OCI-LY1 (cell line): ENCODE results near the gene GSG1L.

Source experiments
- H2AFZ ChIP-seq: fragments of 200-600 bp; sonication (generic), shearing (Covaris generic); 2 replicates; pipeline ENCODE4 v1.6.0; 2014; ENCODE audit warnings: antibody characterized with exemption, mild to moderate bottlenecking, low read length
- H3F3A ChIP-seq: fragments of 200-600 bp; sonication (generic), shearing (Covaris generic); 2 replicates; pipeline ENCODE4 v1.6.0; 2014; ENCODE audit warnings: mild to moderate bottlenecking, antibody characterized with exemption, low read length, moderate library complexity; ENCODE audit not compliant: insufficient read depth
- H3K27ac ChIP-seq: fragments of 200-600 bp; sonication (generic); 2 replicates; pipeline ENCODE4 v1.5.1; 2014; ENCODE audit warnings: low read length, mixed run types, mild to moderate bottlenecking, low read depth; ENCODE audit not compliant: poor library complexity, severe bottlenecking
- H3K27me3 ChIP-seq: fragments of 200-600 bp; sonication (generic); 2 replicates; pipeline ENCODE4 v1.6.0; 2014; ENCODE audit warnings: antibody characterized with exemption, mild to moderate bottlenecking, low read length, moderate library complexity; ENCODE audit not compliant: insufficient read depth
- H3K36me3 ChIP-seq: fragments of 200-600 bp; sonication (generic); 2 replicates; pipeline ENCODE4 v1.6.1; 2014; ENCODE audit warnings: mild to moderate bottlenecking, antibody characterized with exemption, low read length, moderate library complexity, mixed read lengths; ENCODE audit not compliant: insufficient read depth
- H3K4me1 ChIP-seq: fragments of 200-600 bp; sonication (generic); 2 replicates; pipeline ENCODE4 v1.5.1; 2014; ENCODE audit warnings: mild to moderate bottlenecking, low read length, moderate library complexity; ENCODE audit not compliant: insufficient read depth, severe bottlenecking
- H3K4me2 ChIP-seq: fragments of 200-600 bp; sonication (generic), shearing (Covaris generic); 2 replicates; pipeline ENCODE4 v1.6.1; 2014; ENCODE audit warnings: low read length
- H3K4me3 ChIP-seq: fragments of 200-600 bp; sonication (generic); 2 replicates; pipeline ENCODE4 v1.5.1; 2014; ENCODE audit warnings: low read length, low read depth, mild to moderate bottlenecking, mixed read lengths; ENCODE audit not compliant: poor library complexity, severe bottlenecking
- H3K79me2 ChIP-seq: fragments of 200-600 bp; shearing (Covaris generic); 2 replicates; pipeline ENCODE4 v1.6.1; 2016; ENCODE audit warnings: mixed run types, low read length, mixed read lengths; ENCODE audit not compliant: insufficient read depth
- H3K9ac ChIP-seq: fragments of 200-600 bp; sonication (generic), shearing (Covaris generic); 2 replicates; pipeline ENCODE4 v1.6.1; 2014; ENCODE audit warnings: mild to moderate bottlenecking, low read length, mixed read lengths
- H3K9me2 ChIP-seq: fragments of 200-600 bp; sonication (generic), shearing (Covaris generic); 2 replicates; pipeline ENCODE4 v1.6.1; 2014; ENCODE audit warnings: low read depth, mild to moderate bottlenecking, low read length, mixed read lengths
- H3K9me3 ChIP-seq: fragments of 200-600 bp; shearing (Covaris generic); 2 replicates; pipeline ENCODE4 v1.6.1; 2014; ENCODE audit warnings: low read length, mixed read lengths
- H4K20me1 ChIP-seq: fragments of 200-600 bp; sonication (generic), shearing (Covaris generic); 2 replicates; pipeline ENCODE4 v1.6.0; 2016; ENCODE audit warnings: mild to moderate bottlenecking, low read length; ENCODE audit not compliant: insufficient read depth
- CTCF ChIP-seq: fragments of 200-600 bp; sonication (generic), shearing (Covaris generic); IDR thresholded peaks from 2 replicates; pipeline ENCODE4 v1.5.1; 2017; ENCODE audit warnings: mild to moderate bottlenecking, antibody characterized with exemption, low read length, moderate library complexity, mixed read lengths
- EZH2 ChIP-seq: fragments of 200-600 bp; sonication (generic), shearing (Covaris generic); IDR thresholded peaks from 2 replicates; pipeline ENCODE4 v1.8.0; 2017; ENCODE audit warnings: borderline replicate concordance, mixed run types, mild to moderate bottlenecking, antibody characterized with exemption, low read length, moderate library complexity, mixed read lengths

Gene GSG1L

GRCh38 chr16:28101533-28101890 is 38.0 kb upstream of the GSG1L start:
- Histone ChIP-seq H3K4me2 (no peak overlapping the region), H3K9ac (no peak overlapping the region), H3K4me3 (no peak overlapping the region), H3K79me2 (no peaks in the 10 kb centered on the region), H3K27ac (no peak overlapping the region), H4K20me1 (no peaks in the 10 kb centered on the region), H2AFZ (no peak overlapping the region), H3K9me3 (no peaks in the 10 kb centered on the region), H3K27me3 (no peaks in the 10 kb centered on the region), H3K9me2 (no peaks in the 10 kb centered on the region), H3K4me1 (no peaks in the 10 kb centered on the region), H3F3A (no peaks in the 10 kb centered on the region), H3K36me3 (peaks cover 98% of the 10 kb centered on the region)
- TF ChIP-seq EZH2 = no peak
- TF ChIP-seq CTCF = no peak

- peaks cover 93% of the 10 kb centered on the region for H3K36me3 ChIP-seq
- H3F3A ChIP-seq = no peaks in the 10 kb centered on the region
- no peak overlapping the region for H3K27ac ChIP-seq
- H2AFZ ChIP-seq = no peak overlapping the region
- no peaks in the 10 kb centered on the region for H3K79me2 ChIP-seq
- H4K20me1 ChIP-seq = no peaks in the 10 kb centered on the region
- H3K9me3 ChIP-seq = no peaks in the 10 kb centered on the region
- no peaks in the 10 kb centered on the region for H3K4me1 ChIP-seq
- no peak overlapping the region for H3K4me2 ChIP-seq
- no peak overlapping the region for H3K9ac ChIP-seq
- no peak overlapping the region for H3K4me3 ChIP-seq
- no peaks in the 10 kb centered on the region for H3K9me2 ChIP-seq
- TF ChIP-seq EZH2 (no peak), CTCF (no peak)
- no peaks in the 10 kb centered on the region for H3K27me3 ChIP-seq
Measured at GRCh38 chr16:28100810-28101532, 37.5 kb upstream of the GSG1L start.

GRCh38 chr16:28098959-28099945 is 35.7 kb upstream of the GSG1L start:
- Histone ChIP-seq H4K20me1 (no peaks in the 10 kb centered on the region), H3K27ac (no peak overlapping the region), H3K4me2 (no peak overlapping the region), H2AFZ (no peak overlapping the region), H3F3A (no peaks in the 10 kb centered on the region), H3K27me3 (no peaks in the 10 kb centered on the region), H3K9ac (no peak overlapping the region), H3K79me2 (no peaks in the 10 kb centered on the region), H3K36me3 (peaks cover 76% of the 10 kb centered on the region), H3K9me3 (no peaks in the 10 kb centered on the region), H3K4me1 (no peaks in the 10 kb centered on the region), H3K4me3 (no peak overlapping the region), H3K9me2 (no peaks in the 10 kb centered on the region)
- TF ChIP-seq EZH2 (no peak), CTCF (no peak)
